ENCODE data around the gene MLIP. TPM values are rescaled to one million over a fixed set of nuclear protein-coding genes. Genes with fewer than 3 reads are reported as not detected.

MLIP gene
- total RNA-seq, 1 donor from 2014 or later, result 0.58 TPM

DNA sequence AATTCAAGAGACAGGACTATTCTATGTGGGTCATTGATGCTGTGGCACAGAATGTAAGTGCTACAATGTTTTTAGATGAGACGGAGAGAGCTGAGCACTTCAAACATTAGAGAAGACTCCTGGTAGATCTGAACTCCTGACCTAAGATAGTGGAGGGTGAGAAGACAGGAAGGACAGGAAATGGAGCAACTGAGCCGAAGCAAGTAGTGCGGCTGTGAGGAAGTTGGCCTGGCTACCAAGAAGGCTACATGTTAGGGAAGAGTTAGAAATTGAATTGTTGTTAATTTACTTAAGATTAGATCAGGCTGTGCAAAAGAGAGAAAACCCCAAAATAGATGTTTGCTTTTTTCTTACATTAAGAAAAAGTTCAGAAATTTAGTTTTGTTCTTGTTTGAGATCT is 14.4 kb upstream of the MLIP start:
- no peak for DNase-seq (ENCODE audit: extremely low read depth, low read depth, low spot score)

DNA sequence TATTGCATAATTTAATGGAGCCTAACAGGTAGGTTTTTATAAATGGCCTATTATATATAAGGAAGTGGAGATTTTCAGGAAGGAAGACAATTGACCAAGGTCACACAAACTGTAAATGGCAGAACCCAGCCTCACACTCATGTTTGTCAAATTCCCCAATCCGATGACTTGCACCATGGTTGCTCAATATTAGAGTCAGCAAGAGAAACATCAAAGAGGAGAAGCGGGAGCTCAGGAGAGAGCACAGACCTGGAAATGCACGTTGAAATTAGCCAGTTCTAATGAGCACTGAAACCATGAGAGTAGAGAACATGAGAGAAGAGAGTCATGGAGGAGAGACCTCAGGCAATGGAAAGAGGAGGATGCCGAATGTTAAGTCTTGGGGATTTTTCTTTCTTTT is 13.5 kb upstream of the MLIP start:
- no peak for DNase-seq (ENCODE audit: extremely low read depth, low read depth, low spot score)

DNA sequence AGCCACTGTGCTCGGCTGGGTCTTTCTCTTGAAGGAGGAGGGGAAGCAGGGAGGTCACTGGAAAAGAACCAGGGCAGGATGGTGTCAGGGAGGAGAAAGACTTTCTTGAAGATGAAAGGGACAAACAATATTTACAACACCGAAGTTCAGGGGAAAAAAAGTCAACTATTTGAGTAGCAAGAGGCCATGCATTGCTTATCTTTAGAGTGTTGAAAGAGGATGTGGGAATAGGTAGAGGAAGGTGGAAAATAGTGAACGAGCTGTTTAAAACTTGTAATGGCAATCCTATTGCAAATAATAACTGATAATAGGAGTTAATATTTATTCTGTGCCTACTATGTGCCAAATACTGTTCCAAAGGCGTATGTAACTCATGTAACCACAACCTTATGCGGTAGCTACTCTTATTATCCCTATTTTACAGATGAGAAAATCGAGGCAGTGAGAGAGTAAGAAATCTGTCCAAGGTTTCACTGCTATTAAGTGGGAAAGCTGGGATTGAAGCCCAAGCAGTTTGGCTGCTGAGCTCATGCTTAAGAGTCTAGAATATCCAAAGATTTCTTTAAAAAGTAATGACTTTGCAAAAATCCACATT is 12.7 kb upstream of the MLIP start:
- DNase-seq (ENCODE audit: extremely low read depth, low read depth, low spot score), result no peak

DNA sequence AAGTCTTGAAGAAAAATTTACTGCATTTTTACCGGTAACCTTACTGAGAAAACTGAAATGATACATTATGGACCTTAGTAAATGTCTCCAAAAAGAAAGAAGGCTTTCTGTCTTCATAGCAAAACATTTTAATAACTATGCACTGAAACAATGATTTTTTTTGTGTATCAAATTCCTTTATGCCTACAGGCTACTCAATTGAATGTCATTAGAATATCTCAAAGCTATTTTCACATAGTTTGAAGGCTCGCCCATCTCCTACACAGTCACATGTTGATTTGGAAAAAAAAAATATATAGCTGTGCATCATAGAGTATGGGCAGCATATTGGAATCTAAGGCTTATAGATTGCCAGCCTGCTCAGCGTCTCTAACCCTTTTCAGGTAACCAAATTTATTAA is 12.0 kb upstream of the MLIP start:
- DNase-seq (ENCODE audit: extremely low read depth, low read depth, low spot score), result no peak

DNA sequence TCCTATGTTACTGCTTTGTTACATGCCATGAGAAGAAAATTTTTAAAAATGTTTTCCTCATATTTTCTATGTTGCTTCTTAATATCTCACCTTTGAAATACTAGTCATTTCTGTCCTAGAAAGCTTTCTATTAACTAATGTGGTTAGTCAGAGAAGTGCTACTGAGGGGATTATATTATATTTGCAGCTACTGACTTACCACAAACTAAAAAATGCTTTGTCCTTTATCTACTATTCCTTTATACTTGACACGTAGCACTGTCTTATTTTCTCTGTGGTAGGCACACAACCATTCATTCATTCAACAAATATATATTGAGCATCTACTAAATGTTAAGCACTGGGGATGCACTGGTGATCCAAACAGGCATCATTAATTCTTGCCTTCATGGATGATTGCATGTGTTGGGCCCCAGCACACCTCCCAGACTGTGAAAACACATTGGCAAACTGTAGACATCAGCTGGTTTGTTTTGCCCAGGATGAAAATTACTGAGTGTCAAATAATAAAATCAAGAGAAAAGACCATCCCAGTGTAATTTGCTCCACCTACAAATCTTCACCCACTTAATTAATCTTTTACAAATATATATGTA is 10.7 kb upstream of the MLIP start:
- no peak for DNase-seq (ENCODE audit: extremely low read depth, low read depth, low spot score)

DNA sequence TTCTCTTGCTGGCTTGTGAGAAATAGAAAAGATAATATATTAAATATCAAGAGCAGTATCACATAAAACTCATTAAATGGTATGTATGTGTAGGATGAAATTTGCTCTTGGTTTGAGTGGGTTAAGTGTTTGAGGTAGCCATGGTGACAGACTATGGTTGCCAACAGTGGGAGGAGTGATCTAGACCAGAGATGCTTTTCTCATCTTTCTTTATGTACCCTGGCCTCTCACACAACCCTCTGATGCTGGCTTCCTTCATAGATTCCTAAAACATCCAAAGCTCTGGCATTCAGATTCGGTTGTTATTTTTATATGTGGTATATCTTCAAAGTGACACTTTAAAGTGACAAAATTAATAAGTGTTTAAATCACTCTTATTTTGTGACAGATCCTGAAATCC is 9.0 kb upstream of the MLIP start:
- DNase-seq (ENCODE audit: extremely low read depth, low read depth, low spot score), result no peak

DNA sequence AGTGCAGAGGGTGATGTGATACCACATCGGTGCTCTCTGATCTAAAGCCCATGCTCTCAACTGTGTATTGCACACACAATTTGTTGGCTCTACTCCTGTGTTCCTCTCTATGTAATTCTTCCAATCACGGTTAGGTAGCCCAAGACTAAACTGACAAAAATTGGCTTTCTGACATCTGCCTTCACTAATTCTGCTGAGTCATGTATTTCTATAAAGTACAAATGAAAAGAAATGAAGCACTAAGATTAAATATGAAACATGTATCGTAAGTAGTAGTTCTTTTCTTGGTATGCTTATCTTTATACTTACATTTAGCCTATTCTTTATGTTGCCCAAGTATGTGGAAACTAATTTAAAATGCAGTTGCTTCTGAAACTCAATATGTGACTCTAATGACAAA is 7.7 kb upstream of the MLIP start:
- no peak for DNase-seq (ENCODE audit: extremely low read depth, low read depth, low spot score)

DNA sequence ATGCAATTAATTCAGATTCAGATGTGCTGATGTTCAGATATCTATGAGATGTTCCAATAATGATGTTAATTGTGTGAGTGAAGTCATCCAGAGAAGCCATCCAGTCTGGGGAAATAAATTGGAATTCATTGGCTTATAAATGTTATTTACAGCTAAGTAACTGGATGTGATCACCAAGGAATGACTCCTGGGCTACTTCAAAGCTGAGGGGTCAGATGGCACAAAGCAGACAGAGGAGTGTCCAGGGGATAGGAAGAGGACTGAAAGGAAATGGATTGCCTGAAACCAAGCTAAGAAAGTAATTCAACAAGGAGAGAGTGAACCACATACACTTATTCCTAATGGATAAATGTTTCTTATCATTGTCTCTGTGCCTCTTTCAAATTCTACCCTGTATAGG is 4.5 kb upstream of the MLIP start:
- no peak for DNase-seq (ENCODE audit: extremely low read depth, low read depth, low spot score)

DNA sequence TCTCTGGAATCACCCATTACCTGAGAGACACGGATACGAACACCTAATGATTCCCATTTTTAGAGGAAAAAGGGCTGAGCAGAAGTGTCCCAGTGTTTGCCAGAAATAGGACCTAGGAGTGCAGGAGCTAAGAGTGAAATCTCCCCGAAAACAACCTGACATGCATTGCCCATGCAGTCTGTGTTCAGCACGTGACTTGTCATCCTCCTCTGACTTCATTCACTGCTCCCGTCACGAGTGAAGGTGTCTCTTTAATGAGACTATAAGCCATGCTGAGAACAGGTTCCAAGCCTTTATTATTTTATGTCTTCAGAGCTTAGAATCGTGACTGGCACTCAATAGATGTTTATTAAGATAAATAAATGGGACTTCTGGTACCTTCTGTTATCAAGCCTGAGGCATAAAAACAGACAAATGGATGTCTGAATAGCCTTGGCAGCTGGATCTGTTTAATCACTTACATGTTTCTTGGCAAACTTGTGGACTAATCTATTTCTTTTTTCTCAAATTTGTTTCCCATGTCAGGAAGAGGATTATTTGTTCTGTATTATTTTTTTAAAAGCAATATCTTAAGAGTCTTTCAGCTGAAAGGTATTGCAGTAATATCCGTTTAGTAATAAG is 3.7 kb upstream of the MLIP start:
- no peak for DNase-seq (ENCODE audit: extremely low read depth, low read depth, low spot score)

DNA sequence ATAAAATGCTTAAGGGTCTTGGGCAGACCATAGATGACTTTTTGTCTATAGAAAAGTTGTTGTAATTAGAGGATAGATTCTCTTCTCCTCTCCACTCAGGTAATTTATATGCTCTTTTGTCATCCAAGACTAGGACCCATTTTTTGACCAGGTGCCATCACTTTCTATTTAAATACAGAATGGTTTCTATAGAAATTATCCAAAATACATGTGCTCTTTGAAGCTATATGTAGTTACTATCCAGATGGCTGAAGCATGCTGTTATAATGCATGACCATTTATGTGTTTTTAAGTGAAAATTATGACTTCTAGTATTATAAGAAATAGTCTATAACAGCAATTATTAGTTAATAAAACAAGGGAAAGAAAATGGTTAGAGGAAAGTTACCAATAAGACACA is 3.0 kb upstream of the MLIP start:
- DNase-seq (ENCODE audit: extremely low read depth, low read depth, low spot score), result no peak

DNA sequence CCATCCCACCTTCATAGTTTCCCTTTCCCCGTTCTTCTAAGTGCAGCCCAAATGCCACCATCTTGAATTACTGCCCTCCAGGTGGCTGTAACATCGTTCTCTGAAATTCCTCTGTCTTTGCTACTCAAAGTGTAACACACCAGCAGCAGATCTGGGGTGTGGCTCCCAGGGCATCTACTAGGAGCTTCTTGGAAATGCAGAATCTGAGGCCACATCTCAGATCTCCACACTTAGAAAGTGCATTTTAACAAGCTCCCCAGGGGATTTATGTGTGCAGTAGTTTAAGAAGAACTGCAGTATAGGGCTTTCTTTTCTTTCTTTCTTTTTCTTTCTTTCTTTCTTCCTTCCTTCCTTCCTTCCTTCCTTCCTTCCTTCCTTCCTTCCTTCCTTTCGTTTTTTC is 1.7 kb upstream of the MLIP start:
- no peak for DNase-seq (ENCODE audit: extremely low read depth, low read depth, low spot score)

DNA sequence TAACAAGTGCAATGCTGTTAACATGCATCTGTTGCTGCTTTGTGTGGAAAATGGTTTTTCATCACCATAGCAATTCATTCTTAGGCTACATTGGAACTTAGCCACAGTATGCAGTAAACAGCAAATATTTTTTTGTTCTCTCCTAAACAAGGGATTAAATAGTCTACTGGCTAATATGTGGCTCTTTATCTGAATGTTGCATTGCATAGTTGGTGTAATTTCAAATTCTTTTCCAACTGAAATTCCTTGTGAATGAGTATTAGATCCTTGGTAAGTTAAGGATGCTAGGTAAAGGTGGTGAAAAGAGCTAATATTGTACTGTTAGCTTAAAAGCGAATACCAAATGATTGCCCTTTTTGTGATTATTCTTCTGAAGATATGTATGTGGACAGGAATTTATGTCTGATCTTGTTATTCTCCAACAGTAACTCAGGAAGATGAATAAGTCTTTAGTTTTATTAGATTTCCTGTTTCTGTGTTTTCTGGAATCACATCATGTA is 958 bp downstream of the MLIP start:
- DNase-seq (ENCODE audit: extremely low read depth, low read depth, low spot score), result peak; percentile 78

DNA sequence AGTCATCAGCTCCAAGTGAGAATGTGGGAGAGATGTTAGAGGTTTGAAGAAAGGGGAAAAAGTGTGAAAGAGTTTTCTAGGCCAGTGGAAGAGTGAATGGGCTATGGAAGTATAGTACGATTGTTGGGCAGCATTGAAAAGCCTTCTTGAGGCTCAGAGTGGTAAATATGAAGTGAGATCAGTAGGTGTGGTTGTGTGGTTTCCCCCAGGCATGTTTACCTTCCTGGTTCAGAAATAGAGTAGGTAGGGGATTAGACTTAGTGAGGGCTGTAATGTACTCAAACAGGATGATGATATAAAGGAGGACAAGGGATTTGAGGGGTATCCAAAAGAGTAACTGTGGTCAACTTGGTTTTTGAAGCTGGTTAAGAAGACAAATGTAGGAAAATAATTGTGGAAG is 3.7 kb downstream of the MLIP start:
- DNase-seq (ENCODE audit: extremely low read depth, low read depth, low spot score), result no peak

DNA sequence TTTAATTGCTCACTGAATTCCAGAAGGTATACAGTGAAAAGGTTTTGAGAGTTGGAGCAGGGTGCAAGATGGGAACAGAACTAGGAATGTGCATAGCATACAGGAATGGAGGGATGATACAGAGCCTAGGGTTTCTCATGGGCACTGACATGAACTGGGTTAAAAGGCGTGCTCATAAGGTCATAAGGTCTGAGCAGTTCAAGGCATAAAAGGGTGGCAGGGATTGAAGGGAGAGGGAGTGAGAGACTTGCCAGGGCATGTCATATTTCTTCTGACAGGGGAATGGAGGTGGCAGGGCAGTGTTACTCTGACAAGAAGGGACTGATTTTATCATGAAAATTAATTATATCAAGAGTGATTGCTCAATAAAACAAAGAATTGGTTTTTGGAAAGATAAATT is 4.7 kb downstream of the MLIP start:
- DNase-seq (ENCODE audit: extremely low read depth, low read depth, low spot score), result no peak

DNA sequence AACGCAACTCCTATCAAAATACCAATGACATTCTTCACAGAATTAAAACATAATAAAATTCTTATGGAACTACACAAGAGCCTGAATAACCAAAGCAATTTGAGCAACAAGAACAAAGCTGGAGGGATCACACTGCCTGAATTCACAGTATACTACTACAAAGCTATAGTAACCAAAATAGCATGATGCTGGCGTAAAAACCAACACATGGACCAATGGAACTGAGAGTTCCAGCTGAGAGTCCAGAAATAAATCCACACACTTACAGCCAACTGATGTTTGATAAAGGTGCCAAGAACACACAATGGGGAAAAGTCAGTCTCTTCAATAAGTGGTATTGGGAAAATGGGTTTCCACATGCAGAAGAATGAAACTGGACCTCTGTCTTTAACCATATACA is 6.9 kb downstream of the MLIP start:
- DNase-seq (ENCODE audit: extremely low read depth, low read depth, low spot score), result no peak

DNA sequence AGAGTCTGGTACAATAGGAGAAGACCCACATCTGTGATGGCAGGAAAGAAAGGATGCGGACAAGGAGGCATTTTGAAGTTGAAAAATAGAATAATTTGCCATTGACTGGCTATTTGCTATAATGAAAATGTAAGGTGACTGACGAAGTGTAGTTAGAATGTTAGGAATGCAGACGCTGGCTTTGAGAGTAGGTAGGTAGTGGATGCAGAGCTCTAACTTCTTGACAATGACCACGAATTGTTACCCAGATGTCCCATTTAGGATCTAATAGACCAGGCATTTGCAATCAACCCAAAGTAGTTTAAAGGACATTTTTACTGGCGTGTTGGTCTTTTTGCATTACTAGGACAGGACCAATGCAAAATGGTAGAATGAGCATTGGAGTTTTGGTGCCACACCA is 14.2 kb downstream of the MLIP start:
- no peak for DNase-seq (ENCODE audit: extremely low read depth, low read depth, low spot score)

DNA sequence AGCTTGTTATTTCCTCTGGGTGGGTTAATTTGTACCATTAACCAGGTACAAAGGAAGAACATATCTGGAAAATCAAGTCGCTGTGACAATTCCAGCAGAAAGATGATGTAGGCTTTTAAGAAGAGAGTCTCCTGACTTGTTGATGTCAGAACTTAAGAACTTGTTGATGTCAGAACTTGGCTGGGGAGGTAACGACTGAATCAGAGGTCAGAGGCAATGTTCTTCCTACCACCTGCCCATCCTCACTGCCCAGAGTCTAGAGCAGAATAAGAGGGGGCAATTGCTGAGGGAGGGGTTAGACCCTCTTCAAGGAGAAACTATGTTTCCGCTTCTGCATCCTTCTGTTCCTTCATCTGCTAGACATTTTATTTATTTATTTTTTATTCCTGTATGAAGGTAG is 18.9 kb downstream of the MLIP start:
- DNase-seq (ENCODE audit: extremely low read depth, low read depth, low spot score), result no peak

DNA sequence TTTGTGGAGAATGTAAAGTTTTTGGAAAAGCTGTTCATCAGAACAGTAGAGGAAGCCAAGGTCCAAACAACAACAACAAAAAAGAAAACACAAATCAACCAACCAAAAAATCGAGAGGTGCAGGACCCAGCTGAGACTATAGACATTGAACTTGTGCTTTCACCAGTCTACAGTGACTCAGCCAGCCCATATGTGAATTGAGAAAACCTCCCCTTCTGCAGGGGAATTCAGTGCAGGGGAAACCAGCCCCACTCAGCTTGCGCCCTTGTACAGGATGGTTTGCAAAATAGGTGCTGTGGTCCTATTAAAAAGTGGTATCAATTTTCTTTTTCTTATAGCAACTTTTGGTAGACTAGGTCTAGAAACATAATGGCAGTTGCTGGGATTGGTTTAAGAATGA is 21.3 kb downstream of the MLIP start:
- no peak for DNase-seq (ENCODE audit: extremely low read depth, low read depth, low spot score)

DNA sequence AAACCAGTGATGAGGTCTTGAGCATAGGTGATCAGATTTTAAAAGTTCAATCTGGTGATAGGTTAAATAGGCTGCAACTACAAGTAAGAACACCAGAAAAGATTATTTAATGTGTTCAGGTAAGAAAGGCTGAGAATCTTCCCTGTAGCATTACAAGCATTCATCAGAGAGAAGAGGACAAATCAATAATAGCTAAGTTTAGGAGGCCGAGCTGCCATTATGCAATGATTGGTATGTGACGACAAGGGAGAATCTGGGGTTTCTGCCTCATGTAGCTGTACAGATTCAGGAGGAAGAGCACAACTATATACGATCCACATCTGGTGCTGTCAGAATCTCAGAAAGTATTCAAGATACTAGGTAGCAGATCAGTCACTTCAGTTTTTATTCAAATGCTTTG is 21.9 kb downstream of the MLIP start:
- no peak for DNase-seq (ENCODE audit: extremely low read depth, low read depth, low spot score)

DNA sequence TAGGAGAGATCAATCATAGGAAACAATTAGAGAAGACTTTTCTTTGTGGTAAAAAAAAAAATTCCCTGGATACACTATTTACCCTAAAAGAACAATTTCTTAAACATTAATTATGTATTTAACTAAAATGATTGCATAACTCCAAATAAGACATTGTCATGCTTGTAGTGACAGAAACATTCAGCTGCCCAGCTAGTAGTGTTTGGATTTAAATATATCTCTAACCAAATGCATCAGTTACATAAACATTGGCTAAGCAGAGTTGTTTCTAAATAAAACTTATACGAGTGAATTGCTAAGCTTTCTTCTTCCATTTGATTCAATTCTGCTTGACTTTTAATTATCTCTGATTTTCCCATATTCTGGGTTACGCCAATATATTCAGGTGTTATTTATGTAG is 23.7 kb downstream of the MLIP start:
- no peak for DNase-seq (ENCODE audit: extremely low read depth, low read depth, low spot score)

DNA sequence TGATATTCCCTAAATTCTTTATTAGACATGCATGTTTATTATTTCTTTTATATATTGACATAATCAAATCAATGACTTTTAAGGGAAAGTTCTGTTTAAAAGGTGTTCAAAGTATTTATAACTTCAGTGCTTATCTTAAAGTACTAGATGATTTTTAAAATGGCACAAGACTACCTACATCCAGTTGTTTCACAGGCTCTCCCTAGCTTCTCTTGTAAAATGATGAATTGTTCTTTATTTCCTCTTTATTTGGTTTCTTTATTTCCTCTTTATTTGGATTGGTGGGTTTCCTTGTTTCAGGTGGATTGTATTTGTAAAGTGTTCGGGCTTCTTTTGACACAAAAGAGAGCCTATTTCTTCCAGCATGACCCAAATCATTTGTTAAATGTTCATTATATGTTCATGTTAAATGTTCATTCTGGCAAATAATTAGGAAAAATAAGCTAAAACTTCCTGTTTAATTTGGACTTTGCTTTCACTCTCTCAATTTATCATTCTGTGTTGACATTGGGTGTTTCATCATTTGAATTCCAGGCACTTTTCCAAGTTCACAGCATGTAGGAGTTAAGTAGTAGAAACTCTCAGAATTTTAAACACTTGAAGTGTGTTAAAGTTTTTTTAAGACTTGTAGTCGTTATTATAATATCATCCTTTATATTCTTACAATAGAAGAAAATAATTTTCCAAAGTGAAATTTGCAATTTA is 24.6 kb downstream of the MLIP start:
- DNase-seq (ENCODE audit: extremely low read depth, low read depth, low spot score), result peak; percentile 7

DNA sequence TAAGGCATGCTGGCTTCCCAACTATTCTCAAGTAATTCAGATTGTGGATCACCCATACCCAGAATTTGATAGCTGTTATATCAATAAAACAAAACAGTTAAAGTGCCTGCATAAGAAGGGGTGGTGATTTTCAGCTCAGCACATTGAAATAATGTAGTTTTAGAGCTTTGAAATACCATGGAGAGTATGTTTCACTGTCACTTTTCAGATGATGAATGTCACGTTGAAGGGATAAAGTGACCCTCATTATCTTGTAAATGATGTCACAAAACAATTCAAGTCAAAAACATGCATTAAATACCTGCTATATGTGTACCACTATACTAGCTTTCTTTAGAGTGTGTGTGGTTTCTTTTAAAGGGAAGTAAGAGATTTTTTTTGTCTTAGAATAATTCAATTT is 27.6 kb downstream of the MLIP start:
- no peak for DNase-seq (ENCODE audit: extremely low read depth, low read depth, low spot score)
